Neuronal stem cell (in vitro differentiated cells): ENCODE data around the gene P2RX6.

Source experiments
- DNase-seq: peaks from one replicate; pipeline ENCODE4 v3.0.0-alpha.2; 2013; ENCODE audit warnings: low spot score
- H2AFZ ChIP-seq: one replicate; pipeline ENCODE4 v1.6.1; 2013; ENCODE audit warnings: mild to moderate bottlenecking, low read length, inconsistent platforms
- H2AK5ac ChIP-seq: 2 replicates; pipeline ENCODE4 v1.6.1; 2013; ENCODE audit warnings: low read depth, mild to moderate bottlenecking, inconsistent platforms, low read length, moderate library complexity, mixed read lengths
- H2BK120ac ChIP-seq: 2 replicates; pipeline ENCODE4 v1.6.1; 2013; ENCODE audit warnings: low read depth, mild to moderate bottlenecking, inconsistent platforms, low read length, moderate library complexity, mixed read lengths
- H2BK12ac ChIP-seq: one replicate; pipeline ENCODE4 v1.6.1; 2013; ENCODE audit warnings: low read length, inconsistent platforms
- H2BK15ac ChIP-seq: 2 replicates; pipeline ENCODE4 v1.6.1; 2013; ENCODE audit warnings: mild to moderate bottlenecking, low read length, inconsistent platforms, mixed read lengths
- H2BK5ac ChIP-seq: one replicate; pipeline ENCODE4 v1.6.1; 2013; ENCODE audit warnings: inconsistent platforms, mild to moderate bottlenecking, low read length, moderate library complexity
- H3K14ac ChIP-seq: one replicate; pipeline ENCODE4 v1.6.1; 2013; ENCODE audit warnings: low read length, inconsistent platforms
- H3K18ac ChIP-seq: 2 replicates; pipeline ENCODE4 v1.6.1; 2013; ENCODE audit warnings: low read length, inconsistent platforms
- H3K23ac ChIP-seq: 2 replicates; pipeline ENCODE4 v1.6.1; 2013; ENCODE audit warnings: low read depth, mild to moderate bottlenecking, mixed read lengths, low read length, inconsistent platforms; ENCODE audit not compliant: poor library complexity
- H3K27ac ChIP-seq: replicated peaks from 3 replicates; pipeline ENCODE4 v1.5.1; 2013; ENCODE audit warnings: low read length, inconsistent platforms
- H3K27me3 ChIP-seq, 3 experiments: 2 replicates each; pipeline ENCODE4 v1.6.1; 2013; ENCODE audit warnings: low read length in 3 of 3, mild to moderate bottlenecking in 2 of 3, inconsistent platforms in 1 of 3, low read depth in 1 of 3, mixed read lengths in 1 of 3, moderate library complexity in 1 of 3; ENCODE audit not compliant: control insufficient read depth in 3 of 3, insufficient read depth in 3 of 3
- H3K36me3 ChIP-seq, 2 donors: replicated peaks in 1 of 2; 2 replicates each; pipeline ENCODE4 v1.6.1; 2013; ENCODE audit warnings: low read length in 2 of 2; ENCODE audit not compliant: control insufficient read depth in 2 of 2, insufficient read depth in 2 of 2
- H3K4ac ChIP-seq: 2 replicates; pipeline ENCODE4 v1.6.1; 2013; ENCODE audit warnings: inconsistent platforms, mild to moderate bottlenecking, low read length, moderate library complexity
- H3K4me1 ChIP-seq, 2 donors: 1 replicate in 1 of 2; 2 replicates in 1 of 2; pipeline ENCODE4 v1.6.1; 2013; ENCODE audit warnings: low read length in 2 of 2, low read depth in 1 of 2; ENCODE audit not compliant: control insufficient read depth in 2 of 2, insufficient read depth in 1 of 2
- H3K4me2 ChIP-seq: one replicate; pipeline ENCODE4 v1.6.1; 2013; ENCODE audit warnings: mild to moderate bottlenecking, low read length, inconsistent platforms; ENCODE audit not compliant: insufficient read depth, poor library complexity, severe bottlenecking
- H3K4me3 ChIP-seq, 2 donors: 2 replicates each; pipeline ENCODE4 v1.5.1; 2013; ENCODE audit warnings: low read length in 2 of 2, mild to moderate bottlenecking in 2 of 2, inconsistent platforms in 1 of 2, moderate library complexity in 1 of 2
- H3K79me1 ChIP-seq: one replicate; pipeline ENCODE4 v1.6.1; 2013; ENCODE audit warnings: low read depth, mild to moderate bottlenecking, inconsistent platforms, low read length, moderate library complexity
- H3K9ac ChIP-seq: one replicate; pipeline ENCODE4 v1.6.1; 2013; ENCODE audit warnings: mild to moderate bottlenecking, low read depth, low read length, inconsistent platforms; ENCODE audit not compliant: poor library complexity
- H3K9me3 ChIP-seq, 2 donors: replicated peaks in 1 of 2; 2 replicates each; pipeline versions ENCODE3 to v1.6.1; 2013; ENCODE audit warnings: low read length in 2 of 2, mild to moderate bottlenecking in 2 of 2, inconsistent platforms in 1 of 2, low read depth in 1 of 2, mixed read lengths in 1 of 2, moderate library complexity in 1 of 2; ENCODE audit not compliant: control insufficient read depth in 2 of 2, insufficient read depth in 1 of 2
- H4K8ac ChIP-seq: one replicate; pipeline ENCODE4 v1.6.1; 2013; ENCODE audit warnings: low read depth, mild to moderate bottlenecking, inconsistent platforms, low read length, moderate library complexity
- H4K91ac ChIP-seq: one replicate; pipeline ENCODE4 v1.6.1; 2013; ENCODE audit warnings: low read length, low read depth, mild to moderate bottlenecking, inconsistent platforms; ENCODE audit not compliant: poor library complexity
- WGBS, 2 donors: extraction: QIAGEN DNeasy Blood & Tissue Kit; methylation state at CpG; one replicate each; pipeline ENCODE4 v1.1.7; 2013; ENCODE audit warnings: missing lambda C conversion rate in 2 of 2, mixed read lengths in 1 of 2; ENCODE audit not compliant: insufficient read length in 2 of 2, insufficient replicate concordance in 1 of 2; ENCODE audit errors: extremely low coverage in 2 of 2; 5-methylcytosine and 5-hydroxymethylcytosine counted together

P2RX6 gene

GRCh38 chr22:20983081-20983771, 31.7 kb upstream of the P2RX6 start:
- peak overlapping the region; percentile 92 to 98 for H3K4me3 ChIP-seq

GRCh38 chr22:20985720-20986119, 29.2 kb upstream of the P2RX6 start:
- no peak overlapping the region for H3K14ac ChIP-seq
- no peak overlapping the region for H3K4me3 ChIP-seq
- no peaks in the 10 kb centered on the region for H3K27me3 ChIP-seq
- no peak overlapping the region for H2AK5ac ChIP-seq
- no peak overlapping the region for H2BK5ac ChIP-seq
- no peak overlapping the region for H2BK120ac ChIP-seq
- H3K23ac ChIP-seq = no peak overlapping the region
- H3K79me1 ChIP-seq = peaks cover 8% of the 10 kb centered on the region
- no peak overlapping the region for H2BK15ac ChIP-seq
- no CpG with 5 or more reads among the region's 7 CpGs for WGBS, 2 donors
- no peak for DNase-seq
- peaks cover 8 to 9% of the 10 kb centered on the region in 2 donors for H3K4me1 ChIP-seq
- H3K27ac ChIP-seq = no peak overlapping the region
- peak overlapping the region; percentile 35 for H4K91ac ChIP-seq
- H3K36me3 ChIP-seq = peaks cover 14 to 44% of the 10 kb centered on the region in 2 donors
- H3K4ac ChIP-seq = no peak overlapping the region
- H2AFZ ChIP-seq = no peak overlapping the region
- no peaks in the 10 kb centered on the region for H3K9me3 ChIP-seq
- H3K9ac ChIP-seq = no peak overlapping the region
- no peak overlapping the region for H2BK12ac ChIP-seq
- no peak overlapping the region for H3K4me2 ChIP-seq
- H3K18ac ChIP-seq = no peak overlapping the region
- H4K8ac ChIP-seq = no peak overlapping the region

More at GRCh38 chr22:20983081-20983771, 31.7 kb upstream of the P2RX6 start:
- Histone ChIP-seq H3K79me1 (peaks cover 8% of the 10 kb centered on the region), H3K4me2 (peak overlapping the region; percentile 68), H3K27ac (no peak overlapping the region), H4K91ac (no peak overlapping the region), H2BK12ac (no peak overlapping the region), H3K9ac (peak overlapping the region; percentile 26), H4K8ac (no peak overlapping the region), H3K4me1 (peaks cover 13 to 20% of the 10 kb centered on the region in 2 donors), H3K18ac (no peak overlapping the region), H2AK5ac (peak overlapping the region; percentile 43), H3K9me3 (peaks cover 7 to 9% of the 10 kb centered on the region in 2 donors), H3K14ac (no peak overlapping the region), H3K27me3 (no peaks in the 10 kb centered on the region), H2BK5ac (no peak overlapping the region), H3K4ac (no peak overlapping the region), H2BK15ac (no peak overlapping the region), H3K36me3 (peaks cover 10 to 37% of the 10 kb centered on the region in 2 donors), H2AFZ (peak overlapping the region; percentile 99), H2BK120ac (no peak overlapping the region), H3K23ac (peak overlapping the region; percentile 70)
- DNase-seq = no peak
- no CpG with 5 or more reads among the region's 5 CpGs for WGBS, 2 donors

GRCh38 chr22:20986365-20986764, 28.6 kb upstream of the P2RX6 start:
- no peak overlapping the region for H3K9ac ChIP-seq
- no peaks in the 10 kb centered on the region for H3K27me3 ChIP-seq
- H2BK12ac ChIP-seq = no peak overlapping the region
- H3K36me3 ChIP-seq = peaks cover 18 to 50% of the 10 kb centered on the region in 2 donors
- H2BK15ac ChIP-seq = no peak overlapping the region
- WGBS, 2 donors = 100% methylated on average over 1 of the region's 1 CpG; no CpG with 5 or more reads in 1 of the 2 donors
- no peak overlapping the region for H3K4me3 ChIP-seq
- no peak overlapping the region for H2BK5ac ChIP-seq
- H4K91ac ChIP-seq = no peak overlapping the region
- H3K79me1 ChIP-seq = peaks cover 8% of the 10 kb centered on the region
- no peak overlapping the region for H2AFZ ChIP-seq
- no peaks in the 10 kb centered on the region for H3K9me3 ChIP-seq
- no peak overlapping the region for H2BK120ac ChIP-seq
- peaks cover 3 to 7% of the 10 kb centered on the region in 2 donors for H3K4me1 ChIP-seq
- no peak overlapping the region for H3K4me2 ChIP-seq
- no peak overlapping the region for H3K27ac ChIP-seq
- no peak overlapping the region for H3K18ac ChIP-seq
- DNase-seq = no peak
- H3K23ac ChIP-seq = no peak overlapping the region
- H3K4ac ChIP-seq = no peak overlapping the region
- H2AK5ac ChIP-seq = no peak overlapping the region
- H3K14ac ChIP-seq = no peak overlapping the region
- no peak overlapping the region for H4K8ac ChIP-seq

- Histone ChIP-seq H4K91ac (no peak overlapping the region), H3K9me3 (no peaks in the 10 kb centered on the region), H2BK120ac (no peak overlapping the region), H2BK12ac (no peak overlapping the region), H2BK15ac (no peak overlapping the region), H3K14ac (no peak overlapping the region), H3K36me3 (peaks cover 27 to 60% of the 10 kb centered on the region in 2 donors), H2AFZ (no peak overlapping the region), H2AK5ac (no peak overlapping the region), H3K4me2 (no peak overlapping the region), H3K4ac (no peak overlapping the region), H3K27ac (no peak overlapping the region), H3K4me1 (peaks cover 0 to 5% of the 10 kb centered on the region in 2 donors), H4K8ac (no peak overlapping the region), H3K27me3 (no peaks in the 10 kb centered on the region), H3K9ac (no peak overlapping the region), H2BK5ac (no peak overlapping the region), H3K23ac (peak overlapping the region; percentile 10), H3K79me1 (peaks cover 6% of the 10 kb centered on the region), H3K4me3 (no peak overlapping the region), H3K18ac (no peak overlapping the region)
- DNase-seq = no peak
- WGBS, 2 donors = no CpG with 5 or more reads among the region's 14 CpGs
These were observed 27.6 kb upstream of the P2RX6 start for GRCh38 chr22:20987375-20987774.
